Heart left ventricle (tissue), 13 donors: ENCODE measurements around the gene RRAGB.

Experiments used
- POLR2A ChIP-seq, 2 donors: fragments of 450-650 bp; IDR thresholded peaks; one replicate each; pipeline ENCODE4 v1.6.1; 2017; ENCODE audit warnings: antibody characterized with exemption in 2 of 2, mild to moderate bottlenecking in 2 of 2, moderate library complexity in 2 of 2
- TF ChIP-seq, protein P1 (sequence below), 12 donors: fragments of 200-600 bp; sonication (generic) in 4 of 12; IDR thresholded peaks; one replicate each; pipeline versions ENCODE4 v1.5.0 to v1.8.0; 2018 to 2022; ENCODE audit warnings: antibody characterized with exemption in 12 of 12, mild to moderate bottlenecking in 5 of 12
- donor health status: ischemic (EF 13 %, LVEDD 7.1; RV severe dilation, severe dysfunction).
- donor health status: DM: no; HTN: yes; CAD: no.
- donor health status: DM: no; HTN: no; CAD: no.
- donor health status: ischemic (EF 25% LVEDD 6.9; RV normal size, moderate dysfunction).
- donor health status: ischemic (EF 25% LVEDD 5.7; RV mildly dilated, moderate dysfunction).
- donor health status: ischemic (EF 35%, LVEDD 5.7; RV mildly dilated, moderate dysfunction).
- donor health status: nonischemic (EF 11% LVEDD 7.7; RV severe dilation, severe dysfunction).
- donor health status: DM: yes; HTN: yes; CAD: no.
- donor health status: PGD.
- donor health status: ischemic (EF 29% LVEDD 5.4; RV normal size, mild dysfunction).
- donor health status: nonischemic (EF 23%, LVEDD 6.1; RV moderate dilation, normal function).

DNA sequence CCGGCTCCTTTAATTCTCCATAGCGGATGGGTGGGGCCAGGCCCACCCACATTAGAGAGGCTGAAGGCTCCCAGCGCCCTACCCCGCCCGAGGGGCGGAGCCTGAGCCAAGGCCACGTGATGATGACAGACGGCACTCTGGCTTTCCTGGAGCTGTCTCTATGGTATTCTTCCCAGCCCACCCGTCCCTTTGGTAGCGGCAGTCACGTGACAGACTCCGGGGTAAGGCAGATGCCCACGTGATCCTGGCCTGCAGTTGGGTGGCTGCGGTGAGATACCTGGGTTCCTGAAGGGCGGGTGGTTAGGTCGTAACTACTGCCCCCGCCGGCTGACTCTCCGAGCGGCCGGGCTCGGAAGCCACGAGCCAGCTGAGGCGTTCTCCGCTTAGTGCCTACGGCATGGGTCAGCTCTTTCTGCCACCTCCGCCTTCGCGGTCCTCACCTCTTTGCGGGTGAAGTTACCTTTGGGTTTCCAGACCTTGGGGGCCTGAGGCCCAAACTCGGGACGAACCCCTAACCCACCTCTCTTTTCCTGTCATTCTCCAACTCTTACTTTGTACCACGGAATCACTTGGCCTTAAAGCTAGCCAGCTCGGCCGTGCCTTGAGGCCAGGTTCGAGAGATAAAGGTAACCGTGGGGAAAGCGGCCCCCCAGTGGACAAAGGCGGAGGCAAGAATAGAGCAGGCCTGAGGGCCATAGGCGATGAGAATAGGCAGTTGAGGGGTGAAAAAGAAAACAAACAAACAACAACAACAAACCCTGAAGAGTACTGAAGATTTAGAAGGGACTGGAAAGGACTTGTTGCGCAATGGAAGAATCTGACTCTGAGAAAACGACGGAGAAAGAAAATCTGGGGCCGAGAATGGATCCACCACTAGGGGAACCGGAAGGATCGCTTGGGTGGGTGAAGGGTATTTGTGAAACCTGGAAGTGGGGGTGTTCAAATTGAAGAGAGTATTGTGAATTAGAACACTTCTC is at the start of gene RRAGB:
- TF ChIP-seq, protein P1, sequence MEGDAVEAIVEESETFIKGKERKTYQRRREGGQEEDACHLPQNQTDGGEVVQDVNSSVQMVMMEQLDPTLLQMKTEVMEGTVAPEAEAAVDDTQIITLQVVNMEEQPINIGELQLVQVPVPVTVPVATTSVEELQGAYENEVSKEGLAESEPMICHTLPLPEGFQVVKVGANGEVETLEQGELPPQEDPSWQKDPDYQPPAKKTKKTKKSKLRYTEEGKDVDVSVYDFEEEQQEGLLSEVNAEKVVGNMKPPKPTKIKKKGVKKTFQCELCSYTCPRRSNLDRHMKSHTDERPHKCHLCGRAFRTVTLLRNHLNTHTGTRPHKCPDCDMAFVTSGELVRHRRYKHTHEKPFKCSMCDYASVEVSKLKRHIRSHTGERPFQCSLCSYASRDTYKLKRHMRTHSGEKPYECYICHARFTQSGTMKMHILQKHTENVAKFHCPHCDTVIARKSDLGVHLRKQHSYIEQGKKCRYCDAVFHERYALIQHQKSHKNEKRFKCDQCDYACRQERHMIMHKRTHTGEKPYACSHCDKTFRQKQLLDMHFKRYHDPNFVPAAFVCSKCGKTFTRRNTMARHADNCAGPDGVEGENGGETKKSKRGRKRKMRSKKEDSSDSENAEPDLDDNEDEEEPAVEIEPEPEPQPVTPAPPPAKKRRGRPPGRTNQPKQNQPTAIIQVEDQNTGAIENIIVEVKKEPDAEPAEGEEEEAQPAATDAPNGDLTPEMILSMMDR (IDR thresholded peaks at IDR 0.05): peak in 11 of 12 donors; percentile 23 to 58 (median 45)
- TF ChIP-seq POLR2A (IDR thresholded peaks at IDR 0.05): no peak
